Esophagus squamous epithelium (tissue), 5 donors: ENCODE measurements around the gene CAVIN1. TPM values are rescaled to one million over a fixed set of nuclear protein-coding genes. Genes with fewer than 3 reads are reported as not detected.

ENCODE experiments used
- DNase-seq: peaks from one replicate; lab custom pipeline; 2025; lab: John Stamatoyannopoulos, UW
- H3K27ac ChIP-seq, 4 donors: fragments of 200-600 bp; sonication (generic); one replicate each; pipeline ENCODE4 v1.5.1; 2016 to 2019; ENCODE audit warnings: mild to moderate bottlenecking in 1 of 4
- H3K27me3 ChIP-seq, 4 donors: fragments of 200-600 bp; sonication (generic); 1 replicate in 3 of 4; 2 replicates in 1 of 4; pipeline versions ENCODE4 v1.5.1 to v1.6.0; 2017 to 2021; ENCODE audit warnings: antibody characterized with exemption in 1 of 4
- H3K36me3 ChIP-seq, 3 donors: fragments of 200-600 bp; sonication (generic); one replicate each; pipeline ENCODE4 v1.5.1; 2016 to 2019
- H3K4me1 ChIP-seq, 3 donors: fragments of 200-600 bp; sonication (generic); one replicate each; pipeline ENCODE4 v1.5.1; 2017 to 2019
- H3K4me3 ChIP-seq, 4 donors: fragments of 200-600 bp; sonication (generic); 1 replicate in 3 of 4; 2 replicates in 1 of 4; pipeline ENCODE4 v1.5.1; 2016 to 2019; ENCODE audit warnings: mild to moderate bottlenecking in 2 of 4, moderate library complexity in 1 of 4
- H3K9me3 ChIP-seq, 3 donors: fragments of 200-600 bp; sonication (generic); one replicate each; pipeline ENCODE4 v1.5.1; 2016 to 2019
- POLR2A ChIP-seq, 4 donors: fragments of 450-650 bp; IDR thresholded peaks; one replicate each; pipeline ENCODE4 v1.6.1; 2017; ENCODE audit warnings: antibody characterized with exemption in 4 of 4, mild to moderate bottlenecking in 4 of 4, moderate library complexity in 3 of 4
- WGBS, 2 donors: methylation state at CpG; one replicate each; pipeline ENCODE4 v1.1.5; 2018; 5-methylcytosine and 5-hydroxymethylcytosine counted together
- intact Hi-C: fragments of 100-400 bp; cut with DNase I; formaldehyde crosslinking; loops from one replicate; pipeline ENCODE4 v1.15.0; 2022
- total RNA-seq, 4 donors: library from RNA; depleted of rRNA; stranded (reverse); fragments of >200 nt; gene quantifications; one replicate each; pipeline ENCODE4 v1.1.0, GENCODE V29; 2016
- TF ChIP-seq, protein P1 (sequence below), 6 experiments: fragments of 450-650 bp in 4 of 6; fragments of 200-600 bp in 2 of 6; sonication (generic) in 2 of 6; IDR thresholded peaks; one replicate each; pipeline ENCODE4 v1.5.1; 2016 to 2019; ENCODE audit warnings: antibody characterized with exemption in 6 of 6, mild to moderate bottlenecking in 4 of 6, moderate library complexity in 4 of 6
- donor health status: DM: yes; HTN: yes; CAD: no.

Gene CAVIN1
- total RNA-seq = 100 to 1,000 TPM in 2 of 4 donors, 10 to 100 TPM in 2; 67.8 to 210 (median 113) TPM

- TF ChIP-seq, protein P1, sequence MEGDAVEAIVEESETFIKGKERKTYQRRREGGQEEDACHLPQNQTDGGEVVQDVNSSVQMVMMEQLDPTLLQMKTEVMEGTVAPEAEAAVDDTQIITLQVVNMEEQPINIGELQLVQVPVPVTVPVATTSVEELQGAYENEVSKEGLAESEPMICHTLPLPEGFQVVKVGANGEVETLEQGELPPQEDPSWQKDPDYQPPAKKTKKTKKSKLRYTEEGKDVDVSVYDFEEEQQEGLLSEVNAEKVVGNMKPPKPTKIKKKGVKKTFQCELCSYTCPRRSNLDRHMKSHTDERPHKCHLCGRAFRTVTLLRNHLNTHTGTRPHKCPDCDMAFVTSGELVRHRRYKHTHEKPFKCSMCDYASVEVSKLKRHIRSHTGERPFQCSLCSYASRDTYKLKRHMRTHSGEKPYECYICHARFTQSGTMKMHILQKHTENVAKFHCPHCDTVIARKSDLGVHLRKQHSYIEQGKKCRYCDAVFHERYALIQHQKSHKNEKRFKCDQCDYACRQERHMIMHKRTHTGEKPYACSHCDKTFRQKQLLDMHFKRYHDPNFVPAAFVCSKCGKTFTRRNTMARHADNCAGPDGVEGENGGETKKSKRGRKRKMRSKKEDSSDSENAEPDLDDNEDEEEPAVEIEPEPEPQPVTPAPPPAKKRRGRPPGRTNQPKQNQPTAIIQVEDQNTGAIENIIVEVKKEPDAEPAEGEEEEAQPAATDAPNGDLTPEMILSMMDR (IDR thresholded peaks at IDR 0.05) = no peak
- peak in 2 of 4 donors; percentile 95 to 96 for TF ChIP-seq POLR2A (IDR thresholded peaks at IDR 0.05)
- Histone ChIP-seq H3K4me3 (peak within 1 kb of the TSS; percentile 59 to 95 (median 86)), H3K36me3 (no peaks in the 10 kb centered on the region), H3K27me3 (peaks cover 0 to 18% (median 0%) of the 10 kb centered on the region in 4 donors), H3K4me1 (peaks cover 11 to 82% (median 33%) of the 10 kb centered on the region in 3 donors), H3K27ac (peak within 1 kb of the TSS; percentile 91 to 99 (median 96)), H3K9me3 (no peaks in the 10 kb centered on the region)
- WGBS, 2 donors = 2 to 8% methylated on average over 13 to 22 of the region's 58 CpGs
- intact Hi-C loops = loop anchor here (10.0 kb wide), 1 partner anchor 92 kb away; no protein-coding TSS in a partner anchor
- peak; percentile 49 for DNase-seq
Measured at GRCh38 chr17:42422958-42423712, at the start of gene CAVIN1. Gene CAVIN1, minus strand, starts transcription at chr17:42423256. Its CDS starts 159 bp downstream, at chr17:42423097.

- no peak overlapping the region for H3K4me3 ChIP-seq
- TF ChIP-seq, protein P1 (IDR thresholded peaks at IDR 0.05) = no peak
- no peak for TF ChIP-seq POLR2A (IDR thresholded peaks at IDR 0.05)
- peaks cover 0 to 10% (median 0%) of the 10 kb centered on the region in 3 donors for H3K4me1 ChIP-seq
- peaks cover 7 to 100% (median 24%) of the 10 kb centered on the region in 3 donors for H3K36me3 ChIP-seq
- intact Hi-C loops = no loop called here
- no peak for DNase-seq
- H3K27ac ChIP-seq = no peak overlapping the region
- no peaks in the 10 kb centered on the region for H3K9me3 ChIP-seq
- 71 to 80% methylated on average over 5 of the region's 5 CpGs for WGBS, 2 donors
- H3K27me3 ChIP-seq = no peaks in the 10 kb centered on the region
Measured at GRCh38 chr17:42467889-42468288, 44.8 kb upstream of the CAVIN1 start.

- H3K4me1 ChIP-seq = peaks cover 4 to 30% (median 8%) of the 10 kb centered on the region in 3 donors
- peaks cover 0 to 82% (median 19%) of the 10 kb centered on the region in 3 donors for H3K36me3 ChIP-seq
- intact Hi-C loops = no loop called here
- TF ChIP-seq POLR2A (IDR thresholded peaks at IDR 0.05) = no peak
- TF ChIP-seq, protein P1 (IDR thresholded peaks at IDR 0.05) = no peak
- no peak for DNase-seq
- H3K27me3 ChIP-seq = no peaks in the 10 kb centered on the region
- no peak overlapping the region for H3K27ac ChIP-seq
- 72 to 82% methylated on average over 4 of the region's 4 CpGs for WGBS, 2 donors
- H3K4me3 ChIP-seq = no peak overlapping the region
- no peaks in the 10 kb centered on the region for H3K9me3 ChIP-seq
Measured at GRCh38 chr17:42463976-42464400, 40.9 kb upstream of the CAVIN1 start.

DNA sequence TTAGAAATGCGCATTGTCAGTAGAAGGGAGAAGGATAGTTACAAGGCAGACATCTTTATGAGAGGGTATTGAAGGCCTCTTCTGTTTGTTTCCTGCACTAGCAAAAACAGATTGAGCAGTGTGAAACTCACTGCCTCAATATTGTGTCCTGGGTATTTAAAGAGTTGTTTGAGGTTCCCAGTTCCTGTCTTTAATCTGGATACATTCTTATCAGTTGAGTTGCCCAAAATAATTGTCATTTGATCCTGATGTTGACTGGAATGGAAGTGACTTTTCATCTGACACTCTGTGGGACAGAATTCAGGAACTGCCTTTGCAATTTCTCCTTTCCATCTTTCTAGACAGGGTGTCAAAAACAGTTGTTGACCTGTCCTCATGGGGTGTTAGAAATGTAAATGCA lies 37.3 kb upstream of the CAVIN1 start:
- intact Hi-C loops = no loop called here
- H3K4me3 ChIP-seq = peak overlapping the region; percentile 81 to 85 (median 82)
- WGBS, 2 donors = 29 to 50% methylated on average over 1 of the region's 1 CpG
- H3K4me1 ChIP-seq = peaks cover 23 to 60% (median 24%) of the 10 kb centered on the region in 3 donors
- peak overlapping the region; percentile 97 to 99 (median 99) for H3K27ac ChIP-seq
- peaks cover 0 to 46% (median 0%) of the 10 kb centered on the region in 3 donors for H3K36me3 ChIP-seq
- H3K27me3 ChIP-seq = no peaks in the 10 kb centered on the region
- no peak for TF ChIP-seq POLR2A (IDR thresholded peaks at IDR 0.05)
- TF ChIP-seq, protein P1 (IDR thresholded peaks at IDR 0.05) = no peak
- H3K9me3 ChIP-seq = no peaks in the 10 kb centered on the region
- no peak for DNase-seq

DNA sequence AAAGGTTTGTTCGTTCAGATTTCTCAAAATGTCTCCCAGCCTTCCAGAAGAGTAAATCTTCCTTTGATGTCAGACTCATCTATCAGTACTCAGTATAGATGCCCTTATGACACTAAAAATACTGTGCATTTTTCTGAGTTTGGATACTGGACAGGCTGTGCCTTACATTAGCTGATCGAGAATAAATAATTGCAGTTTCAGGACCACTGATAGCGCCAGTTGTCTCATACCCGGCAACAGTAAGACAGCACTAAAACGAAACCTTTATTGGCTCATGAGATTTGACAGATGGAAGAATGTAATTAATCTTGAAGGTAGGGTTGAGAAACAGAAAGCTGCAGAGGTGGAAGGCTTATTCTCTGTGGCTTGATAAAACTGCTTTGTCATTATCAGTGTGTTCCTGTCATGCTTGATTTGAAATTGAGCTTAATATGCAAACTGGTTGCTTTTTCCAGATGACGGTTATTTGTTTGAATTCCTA lies 36.8 kb upstream of the CAVIN1 start:
- peaks cover 23 to 60% (median 24%) of the 10 kb centered on the region in 3 donors for H3K4me1 ChIP-seq
- TF ChIP-seq POLR2A (IDR thresholded peaks at IDR 0.05) = no peak
- TF ChIP-seq, protein P1 (IDR thresholded peaks at IDR 0.05) = no peak

More for the DNA sequence above, 36.8 kb upstream of the CAVIN1 start:
- intact Hi-C loops = no loop called here
- Histone ChIP-seq H3K9me3 (no peaks in the 10 kb centered on the region), H3K36me3 (peaks cover 0 to 41% (median 0%) of the 10 kb centered on the region in 3 donors), H3K27ac (peak overlapping the region; percentile 97 to 99 (median 99)), H3K4me3 (peak overlapping the region; percentile 81 to 85 (median 82)), H3K27me3 (no peaks in the 10 kb centered on the region)
- WGBS, 2 donors = 4 to 6% methylated on average over 6 of the region's 6 CpGs
- DNase-seq = no peak
